Middle frontal gyrus (tissue), 1 donor: ENCODE data around the gene PCDHB5.
"Not testable (repeated sequence)": the region's sequence is repeated elsewhere in the genome, so short reads cannot be mapped to it uniquely, and the experiment has no call there.

Experiments used
- DNase-seq: peaks from one replicate; pipeline ENCODE4 v3.0.0-alpha.2; 2015; ENCODE audit warnings: low spot score; ENCODE audit errors: extremely low spot score

The PCDHB5 gene

DNA sequence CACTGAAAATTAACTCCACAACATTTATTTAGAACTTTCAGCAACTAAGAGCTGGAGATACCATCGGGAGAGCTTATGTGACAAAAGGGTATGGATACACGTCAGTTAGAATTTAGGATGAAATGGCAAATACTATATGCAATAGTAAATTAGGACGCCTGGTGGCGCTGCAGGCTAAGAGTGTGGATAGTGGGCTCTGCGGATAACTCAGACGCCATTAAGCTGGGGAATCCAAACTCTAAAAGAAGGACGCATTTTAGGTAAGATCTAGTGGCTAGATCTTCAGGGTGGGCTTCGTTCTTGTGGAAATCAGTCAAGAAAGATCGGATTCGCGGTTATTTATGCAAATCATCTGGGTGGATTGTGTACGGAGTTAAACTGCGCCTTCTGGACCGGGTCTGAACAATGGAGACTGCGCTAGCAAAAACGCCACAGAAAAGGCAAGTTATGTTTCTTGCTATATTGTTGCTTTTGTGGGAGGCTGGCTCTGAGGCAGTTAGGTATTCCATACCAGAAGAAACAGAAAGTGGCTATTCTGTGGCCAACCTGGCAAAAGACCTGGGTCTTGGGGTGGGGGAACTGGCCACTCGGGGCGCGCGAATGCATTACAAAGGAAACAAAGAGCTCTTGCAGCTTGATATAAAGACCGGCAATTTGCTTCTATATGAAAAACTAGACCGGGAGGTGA, at the start of gene PCDHB5:
Gene PCDHB5, plus strand, starts transcription at position 177 of the 688 bp plus-strand sequence. Its CDS starts 229 bp downstream, at position 406.
- no peak for DNase-seq

DNA sequence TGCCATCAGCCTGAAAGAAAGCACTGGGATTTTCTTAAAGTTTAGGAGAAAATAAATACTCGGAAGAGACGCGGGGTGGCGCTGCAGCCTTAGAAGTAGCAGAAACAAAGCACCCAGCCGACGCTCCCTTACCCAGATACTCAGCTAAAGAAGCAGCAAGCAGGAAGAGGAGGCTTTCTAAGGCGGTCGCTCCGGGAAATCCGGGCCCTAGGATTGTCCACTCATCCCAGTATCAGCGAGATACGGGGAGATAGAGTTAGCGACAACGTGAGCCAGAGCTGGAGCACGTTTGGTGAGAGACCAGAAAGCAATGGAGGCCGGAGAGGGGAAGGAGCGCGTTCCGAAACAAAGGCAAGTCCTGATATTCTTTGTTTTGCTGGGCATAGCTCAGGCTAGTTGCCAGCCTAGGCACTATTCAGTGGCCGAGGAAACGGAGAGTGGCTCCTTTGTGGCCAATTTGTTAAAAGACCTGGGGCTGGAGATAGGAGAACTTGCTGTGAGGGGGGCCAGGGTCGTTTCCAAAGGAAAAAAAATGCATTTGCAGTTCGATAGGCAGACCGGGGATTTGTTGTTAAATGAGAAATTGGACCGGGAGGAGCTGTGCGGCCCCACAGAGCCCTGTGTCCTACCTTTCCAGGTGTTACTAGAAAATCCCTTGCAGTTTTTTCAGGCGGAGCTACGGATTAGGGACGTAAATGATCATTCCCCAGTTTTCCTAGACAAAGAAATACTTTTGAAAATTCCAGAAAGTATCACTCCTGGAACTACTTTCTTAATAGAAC, 40.3 kb upstream of the PCDHB5 start, which contains the start of gene PCDHB2:
Gene PCDHB2, plus strand, starts transcription at position 135 of the 782 bp plus-strand sequence. Its CDS starts 176 bp downstream, at position 311.
- DNase-seq = no peak

DNA sequence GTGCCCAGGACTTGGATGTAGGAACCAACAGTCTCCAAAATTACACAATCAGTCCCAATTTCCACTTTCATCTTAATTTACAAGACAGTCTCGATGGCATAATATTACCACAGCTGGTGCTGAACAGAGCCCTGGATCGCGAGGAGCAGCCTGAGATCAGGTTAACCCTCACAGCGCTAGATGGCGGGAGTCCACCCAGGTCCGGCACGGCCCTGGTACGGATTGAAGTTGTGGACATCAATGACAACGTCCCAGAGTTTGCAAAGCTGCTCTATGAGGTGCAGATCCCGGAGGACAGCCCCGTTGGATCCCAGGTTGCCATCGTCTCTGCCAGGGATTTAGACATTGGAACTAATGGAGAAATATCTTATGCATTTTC, 39.8 kb upstream of the PCDHB5 start:
- DNase-seq = no peak

DNA sequence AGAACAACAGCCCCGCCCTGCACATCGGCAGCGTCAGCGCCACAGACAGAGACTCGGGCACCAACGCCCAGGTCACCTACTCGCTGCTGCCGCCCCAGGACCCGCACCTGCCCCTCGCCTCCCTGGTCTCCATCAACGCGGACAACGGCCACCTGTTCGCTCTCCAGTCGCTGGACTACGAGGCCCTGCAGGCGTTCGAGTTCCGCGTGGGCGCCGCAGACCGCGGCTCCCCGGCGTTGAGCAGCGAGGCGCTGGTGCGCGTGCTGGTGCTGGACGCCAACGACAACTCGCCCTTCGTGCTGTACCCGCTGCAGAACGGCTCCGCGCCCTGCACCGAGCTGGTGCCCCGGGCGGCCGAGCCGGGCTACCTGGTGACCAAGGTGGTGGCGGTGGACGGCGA, 38.8 kb upstream of the PCDHB5 start:
- DNase-seq = not testable (repeated sequence)

DNA sequence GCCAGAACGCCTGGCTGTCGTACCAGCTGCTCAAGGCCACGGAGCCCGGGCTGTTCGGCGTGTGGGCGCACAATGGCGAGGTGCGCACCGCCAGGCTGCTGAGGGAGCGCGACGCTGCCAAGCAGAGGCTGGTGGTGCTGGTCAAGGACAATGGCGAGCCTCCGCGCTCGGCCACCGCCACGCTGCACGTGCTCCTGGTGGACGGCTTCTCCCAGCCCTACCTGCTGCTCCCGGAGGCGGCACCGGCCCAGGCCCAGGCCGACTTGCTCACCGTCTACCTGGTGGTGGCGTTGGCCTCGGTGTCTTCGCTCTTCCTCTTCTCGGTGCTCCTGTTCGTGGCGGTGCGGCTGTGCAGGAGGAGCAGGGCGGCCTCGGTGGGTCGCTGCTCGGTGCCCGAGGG, 38.4 kb upstream of the PCDHB5 start:
- DNase-seq = not testable (repeated sequence)

DNA sequence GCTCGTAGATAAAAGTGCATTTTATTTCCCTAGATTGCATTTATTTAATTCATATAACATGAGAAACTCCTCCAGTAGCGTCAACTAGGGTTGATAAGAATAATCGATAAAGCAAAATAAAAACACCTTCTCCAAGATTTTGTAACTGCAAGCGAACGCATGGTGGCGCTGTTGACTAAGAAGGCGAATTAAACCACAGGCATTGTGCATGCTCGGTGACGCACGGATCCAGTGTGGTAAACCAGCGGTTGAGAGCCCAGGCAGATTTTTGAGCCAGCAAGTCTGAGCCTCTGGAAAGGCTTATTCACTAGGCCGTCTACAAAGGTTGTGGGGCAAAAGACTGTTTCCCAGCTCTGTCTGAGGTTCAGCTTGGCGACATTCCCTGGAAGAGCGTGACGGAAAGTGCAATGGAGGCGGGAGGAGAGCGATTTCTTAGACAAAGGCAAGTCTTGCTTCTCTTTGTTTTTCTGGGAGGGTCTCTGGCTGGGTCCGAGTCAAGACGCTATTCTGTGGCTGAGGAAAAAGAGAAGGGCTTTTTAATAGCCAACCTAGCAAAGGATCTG, 34.7 kb upstream of the PCDHB5 start, which contains the start of gene PCDHB3:
Gene PCDHB3, plus strand, starts transcription at position 231 of the 563 bp plus-strand sequence. Its CDS starts 177 bp downstream, at position 408.
- DNase-seq = no peak

DNA sequence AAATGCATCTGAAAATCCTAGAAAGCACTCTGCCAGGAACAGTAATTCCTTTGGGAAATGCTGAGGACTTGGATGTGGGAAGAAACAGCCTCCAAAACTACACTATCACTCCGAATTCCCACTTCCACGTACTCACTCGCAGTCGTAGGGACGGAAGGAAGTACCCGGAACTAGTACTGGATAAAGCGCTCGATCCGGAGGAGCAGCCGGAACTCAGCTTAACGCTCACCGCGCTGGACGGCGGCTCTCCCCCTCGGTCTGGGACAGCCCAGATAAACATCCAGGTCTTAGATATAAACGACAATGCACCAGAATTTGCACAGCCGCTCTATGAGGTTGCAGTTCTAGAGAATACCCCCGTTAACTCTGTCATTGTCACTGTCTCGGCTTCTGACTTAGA, 33.9 kb upstream of the PCDHB5 start:
- no peak for DNase-seq

DNA sequence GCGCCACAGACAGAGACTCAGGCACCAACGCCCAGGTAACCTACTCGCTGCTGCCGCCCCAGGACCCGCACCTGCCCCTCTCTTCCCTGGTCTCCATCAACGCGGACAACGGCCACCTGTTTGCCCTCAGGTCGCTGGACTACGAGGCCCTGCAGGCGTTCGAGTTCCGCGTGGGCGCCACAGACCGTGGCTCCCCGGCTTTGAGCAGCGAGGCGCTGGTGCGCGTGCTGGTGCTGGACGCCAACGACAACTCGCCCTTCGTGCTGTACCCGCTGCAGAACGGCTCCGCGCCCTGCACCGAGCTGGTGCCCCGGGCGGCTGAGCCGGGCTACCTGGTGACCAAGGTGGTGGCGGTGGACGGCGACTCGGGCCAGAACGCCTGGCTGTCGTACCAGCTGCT, 32.9 kb upstream of the PCDHB5 start:
- DNase-seq = not testable (repeated sequence)

DNA sequence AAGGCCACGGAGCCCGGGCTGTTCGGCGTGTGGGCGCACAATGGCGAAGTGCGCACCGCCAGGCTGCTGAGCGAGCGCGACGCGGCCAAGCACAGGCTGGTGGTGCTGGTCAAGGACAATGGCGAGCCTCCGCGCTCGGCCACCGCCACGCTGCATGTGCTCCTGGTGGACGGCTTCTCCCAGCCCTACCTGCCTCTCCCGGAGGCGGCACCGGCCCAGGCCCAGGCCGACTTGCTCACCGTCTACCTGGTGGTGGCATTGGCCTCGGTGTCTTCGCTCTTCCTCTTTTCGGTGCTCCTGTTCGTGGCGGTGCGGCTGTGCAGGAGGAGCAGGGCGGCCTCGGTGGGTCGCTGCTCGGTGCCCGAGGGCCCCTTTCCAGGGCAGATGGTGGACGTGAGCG, 32.5 kb upstream of the PCDHB5 start:
- not testable (repeated sequence) for DNase-seq

DNA sequence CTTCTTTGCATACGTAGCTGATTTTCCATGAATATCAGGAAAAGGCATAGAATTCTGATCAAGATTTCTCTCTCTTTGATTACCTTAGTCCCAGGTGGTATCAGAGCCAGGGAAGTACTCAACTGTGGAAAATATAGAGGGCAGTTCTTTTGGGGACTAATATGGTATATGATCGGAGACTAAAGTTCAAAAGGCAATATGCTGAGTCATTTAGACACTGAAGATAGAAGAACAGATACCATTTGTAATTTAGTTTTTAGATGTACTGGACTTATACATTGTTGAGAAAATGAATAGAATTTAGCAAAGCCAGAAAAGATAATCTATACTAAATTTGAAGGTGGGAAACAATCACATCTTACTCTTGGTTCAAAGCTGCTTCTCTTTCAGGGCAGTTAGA, 29.7 kb upstream of the PCDHB5 start:
- DNase-seq = no peak

DNA sequence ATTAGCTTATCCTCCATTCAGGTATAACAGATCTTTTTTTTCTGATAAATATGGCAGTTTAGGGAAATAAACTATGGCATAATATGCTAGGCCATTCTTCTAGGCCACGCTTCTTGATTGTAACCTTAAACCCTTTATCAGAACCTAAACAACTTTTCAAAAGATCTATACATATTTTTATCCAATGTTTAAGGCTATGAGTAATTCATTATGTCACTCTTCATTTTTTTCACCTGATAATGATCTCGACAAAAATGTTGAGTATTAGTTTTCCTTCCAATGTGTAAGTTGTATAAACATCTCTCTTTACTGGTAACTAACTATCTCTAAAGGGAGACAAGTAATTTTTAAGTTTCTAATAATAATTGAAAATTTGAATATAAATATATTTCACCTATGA, 15.8 kb upstream of the PCDHB5 start:
- no peak for DNase-seq

DNA sequence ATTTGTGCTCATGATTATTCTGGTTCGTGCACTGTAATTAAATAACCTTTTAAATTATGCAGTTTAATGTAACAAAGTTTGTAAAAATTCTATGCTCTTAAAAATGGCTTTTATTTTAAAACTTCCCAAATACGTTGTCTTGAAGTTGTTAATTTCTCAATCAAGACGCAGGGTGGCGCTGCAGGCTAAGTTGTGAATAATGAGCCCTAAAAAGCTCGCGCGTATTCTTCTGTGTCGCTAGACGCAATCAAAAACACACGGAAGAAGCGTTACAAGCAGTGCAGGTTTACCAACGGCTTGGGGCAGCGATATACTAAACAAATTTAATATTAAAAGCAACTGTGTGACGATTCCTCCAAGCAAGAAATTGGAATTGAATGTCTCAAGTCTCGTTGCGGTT, 13.4 kb upstream of the PCDHB5 start, which contains the start of gene PCDHB4:
Gene PCDHB4, plus strand, starts transcription at position 256 of the 400 bp plus-strand sequence. CDS start 181 bp downstream, outside the sequence.
- DNase-seq = no peak

DNA sequence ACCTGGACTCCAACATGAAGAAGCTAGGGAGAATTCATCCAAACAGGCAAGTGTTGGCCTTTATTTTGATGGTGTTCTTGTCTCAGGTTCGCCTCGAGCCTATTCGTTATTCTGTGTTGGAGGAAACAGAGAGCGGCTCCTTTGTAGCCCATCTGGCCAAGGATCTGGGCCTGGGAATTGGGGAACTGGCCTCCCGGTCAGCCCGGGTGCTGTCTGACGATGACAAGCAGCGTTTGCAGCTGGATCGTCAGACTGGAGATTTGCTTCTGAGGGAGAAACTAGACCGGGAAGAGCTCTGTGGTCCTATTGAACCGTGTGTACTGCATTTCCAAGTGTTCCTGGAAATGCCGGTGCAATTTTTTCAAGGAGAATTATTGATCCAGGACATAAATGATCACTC, 13.0 kb upstream of the PCDHB5 start:
- DNase-seq = no peak

DNA sequence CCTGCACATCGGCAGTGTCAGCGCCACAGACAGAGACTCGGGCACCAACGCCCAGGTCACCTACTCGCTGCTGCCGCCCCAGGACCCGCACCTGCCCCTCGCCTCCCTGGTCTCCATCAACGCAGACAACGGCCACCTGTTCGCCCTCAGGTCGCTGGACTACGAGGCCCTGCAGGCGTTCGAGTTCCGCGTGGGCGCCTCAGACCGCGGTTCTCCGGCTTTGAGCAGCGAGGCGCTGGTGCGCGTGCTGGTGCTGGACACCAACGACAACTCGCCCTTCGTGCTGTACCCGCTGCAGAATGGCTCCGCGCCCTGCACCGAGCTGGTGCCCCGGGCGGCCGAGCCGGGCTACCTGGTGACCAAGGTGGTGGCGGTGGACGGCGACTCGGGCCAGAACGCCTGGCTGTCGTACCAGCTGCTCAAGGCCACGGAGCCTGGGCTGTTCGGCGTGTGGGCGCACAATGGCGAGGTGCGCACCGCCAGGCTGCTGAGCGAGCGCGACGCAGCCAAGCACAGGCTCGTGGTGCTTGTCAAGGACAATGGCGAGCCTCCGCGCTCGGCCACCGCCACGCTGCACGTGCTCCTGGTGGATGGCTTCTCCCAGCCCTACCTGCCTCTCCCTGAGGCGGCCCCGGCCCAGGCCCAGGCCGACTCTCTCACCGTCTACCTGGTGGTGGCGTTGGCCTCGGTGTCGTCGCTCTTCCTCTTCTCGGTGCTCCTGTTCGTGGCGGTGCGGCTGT, 11.4 kb upstream of the PCDHB5 start:
- not testable (repeated sequence) for DNase-seq

DNA sequence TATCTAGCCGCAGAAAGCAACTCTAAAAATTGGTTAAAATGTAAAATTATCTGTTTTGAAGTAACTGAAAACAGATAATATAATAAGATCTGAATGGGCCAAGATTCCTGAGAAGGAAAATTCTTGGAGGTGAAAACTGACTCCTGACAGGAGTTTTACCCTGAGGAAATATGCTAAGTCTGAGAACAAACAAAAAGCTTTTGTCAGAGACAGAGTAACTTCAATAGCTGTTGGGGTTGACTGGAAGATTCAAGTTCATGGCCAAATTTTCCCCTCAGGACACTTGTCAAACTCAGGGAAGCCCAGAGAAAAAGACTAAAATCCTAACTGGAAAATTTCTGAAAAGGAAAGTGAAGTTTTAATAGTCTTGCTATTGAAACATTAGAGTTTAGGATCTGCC, 7.7 kb upstream of the PCDHB5 start:
- no peak for DNase-seq

DNA sequence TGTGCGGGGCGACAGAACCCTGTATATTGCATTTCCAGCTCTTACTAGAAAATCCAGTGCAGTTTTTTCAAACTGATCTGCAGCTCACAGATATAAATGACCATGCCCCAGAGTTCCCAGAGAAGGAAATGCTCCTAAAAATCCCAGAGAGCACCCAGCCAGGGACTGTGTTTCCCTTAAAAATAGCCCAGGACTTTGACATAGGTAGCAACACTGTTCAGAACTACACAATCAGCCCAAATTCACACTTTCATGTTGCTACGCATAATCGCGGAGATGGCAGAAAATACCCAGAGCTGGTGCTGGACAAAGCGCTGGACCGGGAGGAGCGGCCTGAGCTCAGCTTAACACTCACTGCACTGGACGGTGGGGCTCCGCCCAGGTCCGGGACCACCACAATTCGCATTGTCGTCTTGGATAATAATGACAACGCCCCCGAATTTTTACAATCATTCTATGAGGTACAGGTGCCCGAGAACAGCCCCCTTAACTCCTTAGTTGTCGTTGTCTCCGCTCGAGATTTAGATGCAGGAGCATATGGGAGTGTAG, 786 bp downstream of the PCDHB5 start:
- DNase-seq = no peak

DNA sequence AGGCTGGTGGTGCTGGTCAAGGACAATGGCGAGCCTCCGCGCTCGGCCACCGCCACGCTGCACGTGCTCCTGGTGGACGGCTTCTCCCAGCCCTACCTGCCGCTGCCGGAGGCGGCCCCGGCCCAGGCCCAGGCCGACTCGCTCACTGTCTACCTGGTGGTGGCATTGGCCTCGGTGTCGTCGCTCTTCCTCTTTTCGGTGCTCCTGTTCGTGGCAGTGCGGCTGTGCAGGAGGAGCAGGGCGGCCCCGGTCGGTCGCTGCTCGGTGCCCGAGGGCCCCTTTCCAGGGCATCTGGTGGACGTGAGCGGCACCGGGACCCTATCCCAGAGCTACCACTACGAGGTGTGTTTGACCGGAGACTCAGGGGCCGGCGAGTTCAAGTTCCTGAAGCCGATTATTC, 2.3 kb downstream of the PCDHB5 start:
- DNase-seq = not testable (repeated sequence)

DNA sequence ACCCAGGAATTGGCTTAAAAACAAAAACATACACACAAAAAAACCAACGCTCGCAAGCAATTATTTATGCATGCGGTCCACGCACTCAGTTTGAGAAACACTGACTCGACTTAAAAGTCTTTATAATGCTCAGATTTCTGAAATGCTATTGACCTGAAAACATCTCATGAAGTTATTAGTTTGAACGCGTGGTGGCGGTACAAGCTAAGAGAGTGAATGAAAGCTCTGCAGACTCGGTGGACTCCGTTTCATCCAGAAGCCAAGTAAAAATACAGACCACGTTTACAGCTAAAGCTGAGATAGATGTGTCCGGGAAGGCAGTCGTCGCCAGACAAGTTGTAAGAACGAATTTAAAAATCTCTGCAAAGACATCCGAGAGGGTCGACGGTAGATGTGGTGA, 14.8 kb downstream of the PCDHB5 start, which contains the start of gene PCDHB6:
Gene PCDHB6, plus strand, starts transcription at position 246 of the 400 bp plus-strand sequence. CDS start 201 bp downstream, outside the sequence.
- no peak for DNase-seq

DNA sequence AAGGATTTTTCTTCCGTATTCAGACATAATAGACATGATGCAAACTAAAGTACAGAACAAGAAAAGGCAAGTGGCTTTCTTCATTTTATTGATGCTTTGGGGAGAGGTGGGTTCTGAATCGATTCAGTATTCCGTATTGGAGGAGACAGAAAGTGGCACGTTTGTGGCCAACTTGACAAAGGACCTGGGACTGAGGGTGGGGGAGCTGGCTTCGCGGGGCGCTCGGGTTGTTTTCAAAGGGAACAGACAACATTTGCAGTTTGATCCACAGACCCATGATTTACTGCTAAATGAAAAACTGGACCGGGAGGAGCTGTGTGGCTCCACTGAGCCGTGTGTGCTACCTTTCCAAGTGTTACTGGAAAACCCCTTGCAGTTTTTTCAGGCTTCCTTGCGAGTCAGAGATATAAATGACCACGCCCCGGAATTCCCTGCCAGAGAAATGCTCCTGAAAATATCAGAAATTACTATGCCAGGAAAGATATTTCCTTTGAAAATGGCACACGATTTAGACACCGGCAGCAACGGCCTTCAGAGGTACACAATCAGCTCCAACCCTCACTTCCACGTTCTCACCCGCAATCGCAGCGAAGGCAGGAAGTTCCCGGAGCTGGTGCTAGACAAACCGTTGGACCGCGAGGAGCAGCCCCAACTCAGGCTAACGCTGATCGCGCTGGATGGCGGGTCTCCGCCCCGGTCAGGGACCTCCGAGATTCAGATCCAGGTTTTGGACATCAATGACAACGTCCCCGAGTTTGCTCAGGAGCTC, 15.4 kb downstream of the PCDHB5 start:
- DNase-seq = no peak

DNA sequence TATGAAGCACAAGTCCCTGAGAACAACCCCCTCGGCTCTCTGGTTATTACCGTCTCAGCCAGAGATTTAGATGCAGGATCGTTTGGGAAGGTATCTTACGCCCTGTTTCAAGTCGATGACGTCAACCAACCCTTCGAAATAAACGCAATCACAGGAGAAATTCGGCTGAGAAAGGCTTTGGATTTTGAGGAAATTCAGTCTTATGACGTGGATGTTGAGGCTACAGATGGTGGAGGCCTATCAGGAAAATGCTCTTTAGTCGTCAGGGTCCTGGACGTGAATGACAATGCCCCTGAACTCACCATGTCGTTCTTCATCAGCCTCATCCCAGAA, 16.0 kb downstream of the PCDHB5 start:
- no peak for DNase-seq
